A673 (cell line): ENCODE measurements around the gene DARS1. TPM values are rescaled to one million over a fixed set of nuclear protein-coding genes. Genes with fewer than 3 reads are reported as not detected.

Source experiments
- BruUV-seq: library from RNA; stranded (reverse); fragments of 400-500 nt; replicated peaks from 2 replicates; lab custom pipeline; 2021; lab: Mats Ljungman, UMichigan
- CTCF ChIA-PET: fragments of 300-600 bp; sonication (Branson Sonifier 250); formaldehyde crosslinking; loops from one replicate; lab custom pipeline; 2022; ENCODE audit warnings: antibody characterized with exemption; lab: Charles Lee
- POLR2A ChIA-PET: fragments of 300-600 bp; sonication (Branson Sonifier 250); formaldehyde crosslinking; loops from one replicate; lab custom pipeline; 2022; ENCODE audit warnings: antibody characterized with exemption; ENCODE audit not compliant: low non-redundant PET; lab: Charles Lee
- DNase-seq: peaks from one replicate; pipeline ENCODE4 v3.0.0-alpha.2; 2015; ENCODE audit warnings: low spot score
- H3K27ac ChIP-seq: fragments of 200-600 bp; sonication (generic); 2 replicates; pipeline ENCODE4 v1.5.1; 2016; ENCODE audit warnings: mixed run types, low read depth, mild to moderate bottlenecking, mixed read lengths, antibody characterized with exemption, low read length; ENCODE audit not compliant: poor library complexity, severe bottlenecking
- H3K27me3 ChIP-seq: fragments of 200-600 bp; sonication (generic); replicated peaks from 2 replicates; pipeline ENCODE4 v1.6.1; 2017; ENCODE audit warnings: mixed run types, low read depth, mild to moderate bottlenecking, mixed read lengths, antibody characterized with exemption, low read length; ENCODE audit not compliant: insufficient read depth, poor library complexity
- H3K36me3 ChIP-seq: fragments of 200-600 bp; sonication (generic); 2 replicates; pipeline ENCODE4 v1.6.1; 2016; ENCODE audit warnings: mixed run types, mild to moderate bottlenecking, mixed read lengths, antibody characterized with exemption, low read length; ENCODE audit not compliant: insufficient read depth, poor library complexity, severe bottlenecking
- H3K4me1 ChIP-seq: fragments of 200-600 bp; sonication (generic); 2 replicates; pipeline ENCODE4 v1.6.1; 2017; ENCODE audit warnings: mixed run types, mild to moderate bottlenecking, mixed read lengths, antibody characterized with exemption, low read length; ENCODE audit not compliant: insufficient read depth, poor library complexity, severe bottlenecking
- H3K4me3 ChIP-seq: fragments of 200-600 bp; sonication (generic); 2 replicates; pipeline ENCODE4 v1.5.1; 2016; ENCODE audit warnings: low read depth, mixed run types, mild to moderate bottlenecking, mixed read lengths, low read length; ENCODE audit not compliant: poor library complexity, severe bottlenecking
- H3K9me3 ChIP-seq: fragments of 200-600 bp; sonication (generic); 2 replicates; pipeline ENCODE4 v1.6.1; 2016; ENCODE audit warnings: mixed run types, low read depth, mild to moderate bottlenecking, mixed read lengths, antibody characterized with exemption, low read length; ENCODE audit not compliant: poor library complexity, severe bottlenecking
- CTCF ChIP-seq: fragments of 300-800, 200-600 bp; sonication (generic); conservative IDR thresholded peaks from 2 replicates; pipeline ENCODE4 v1.5.1; 2017; ENCODE audit warnings: low read depth, mild to moderate bottlenecking, antibody characterized with exemption, low read length, moderate library complexity, mixed read lengths
- EZH2 ChIP-seq: fragments of 200-600 bp; sonication (generic); IDR thresholded peaks from 2 replicates; pipeline ENCODE4 v1.6.1; 2017; ENCODE audit warnings: borderline replicate concordance, low read depth, mild to moderate bottlenecking, mixed read lengths, antibody characterized with exemption, low read length; ENCODE audit not compliant: poor library complexity, severe bottlenecking
- intact Hi-C: fragments of 100-400 bp; cut with micrococcal nuclease; formaldehyde crosslinking; loops from one replicate; pipeline ENCODE4 v1.10.0; 2022; ENCODE audit not compliant: unreplicated experiment
- total RNA-seq: library from RNA; stranded (reverse); gene quantifications from 2 replicates; pipeline ENCODE4 v1.2.3, GENCODE V29; 2021

Gene DARS1
- total RNA-seq, 1 experiment from 2014 or later = 63.6 TPM

DNA sequence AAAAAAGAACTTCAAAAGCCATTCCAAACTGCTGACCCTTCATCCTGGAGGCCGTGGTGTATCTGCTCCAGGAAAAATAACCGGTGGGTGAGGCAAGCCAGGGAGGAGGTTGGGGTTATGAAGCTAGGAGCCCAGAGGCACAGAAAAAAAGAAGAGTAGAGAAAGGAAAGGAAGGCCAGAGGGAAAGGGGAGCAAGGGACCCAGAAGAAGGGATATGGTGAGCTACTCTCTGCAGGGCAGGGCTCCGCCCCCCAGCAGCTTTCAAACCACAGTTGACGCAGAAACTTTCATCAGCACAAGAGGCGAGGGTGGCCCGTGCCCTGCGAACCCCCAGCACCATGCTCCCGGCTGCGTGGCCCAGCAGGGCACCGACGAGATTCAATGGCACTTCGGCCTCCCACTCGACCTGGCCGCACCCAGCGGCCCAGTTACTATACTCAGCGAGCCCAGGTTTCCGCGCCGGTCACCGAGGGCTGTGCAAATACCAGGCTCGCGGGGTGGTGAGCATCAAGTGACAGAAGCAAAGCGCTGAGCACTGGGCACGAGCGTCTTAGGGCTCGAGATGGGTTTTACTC is 109.8 kb downstream of the DARS1 start:
- H3K27me3 ChIP-seq = no peaks in the 10 kb centered on the region
- intact Hi-C loops = no loop called here
- DNase-seq = peak; percentile 60
- H3K4me1 ChIP-seq = peaks cover 18% of the 10 kb centered on the region
- CTCF ChIA-PET = no interaction called here
- H3K9me3 ChIP-seq = no peaks in the 10 kb centered on the region
- TF ChIP-seq CTCF = no peak
- no peak for TF ChIP-seq EZH2
- H3K4me3 ChIP-seq = peak overlapping the region; percentile 89
- H3K27ac ChIP-seq = peak overlapping the region; percentile 94
- BruUV-seq = no TSS peak
- POLR2A ChIA-PET = interaction anchor here (0.6 kb wide), 1 partner anchor 401 kb away, joined by 5 read pairs; no protein-coding TSS in a partner anchor
- H3K36me3 ChIP-seq = peaks cover 31% of the 10 kb centered on the region

- CTCF ChIA-PET = no interaction called here
- TF ChIP-seq EZH2 = no peak
- TF ChIP-seq CTCF = no peak
- BruUV-seq = no TSS peak
- Histone ChIP-seq H3K27me3 (no peaks in the 10 kb centered on the region), H3K36me3 (peaks cover 38% of the 10 kb centered on the region), H3K4me1 (peaks cover 18% of the 10 kb centered on the region), H3K27ac (no peak overlapping the region), H3K9me3 (no peaks in the 10 kb centered on the region), H3K4me3 (peak overlapping the region; percentile 89)
- intact Hi-C loops = no loop called here
- no peak for DNase-seq
- POLR2A ChIA-PET = no interaction called here
Measured at GRCh38 chr2:135874777-135875365, 110.6 kb downstream of the DARS1 start.

- Histone ChIP-seq H3K27ac (no peak overlapping the region), H3K4me3 (no peak overlapping the region), H3K36me3 (peaks cover 80% of the 10 kb centered on the region), H3K27me3 (no peaks in the 10 kb centered on the region), H3K4me1 (peaks cover 18% of the 10 kb centered on the region), H3K9me3 (no peaks in the 10 kb centered on the region)
- TF ChIP-seq CTCF (no peak), EZH2 (no peak)
- no TSS peak for BruUV-seq
- intact Hi-C loops = no loop called here
- no peak for DNase-seq
- ChIA-PET CTCF (no interaction called here), POLR2A (no interaction called here)
Measured at GRCh38 chr2:135870571-135870970, 114.9 kb downstream of the DARS1 start.
